ENCODE results near the gene CFAP43. TPM values are rescaled to one million over a fixed set of nuclear protein-coding genes. Genes with fewer than 3 reads are reported as not detected.

Gene CFAP43
- total RNA-seq, 1 experiment from 2014 or later: 0.42 TPM

- TF ChIP-seq, protein P1, sequence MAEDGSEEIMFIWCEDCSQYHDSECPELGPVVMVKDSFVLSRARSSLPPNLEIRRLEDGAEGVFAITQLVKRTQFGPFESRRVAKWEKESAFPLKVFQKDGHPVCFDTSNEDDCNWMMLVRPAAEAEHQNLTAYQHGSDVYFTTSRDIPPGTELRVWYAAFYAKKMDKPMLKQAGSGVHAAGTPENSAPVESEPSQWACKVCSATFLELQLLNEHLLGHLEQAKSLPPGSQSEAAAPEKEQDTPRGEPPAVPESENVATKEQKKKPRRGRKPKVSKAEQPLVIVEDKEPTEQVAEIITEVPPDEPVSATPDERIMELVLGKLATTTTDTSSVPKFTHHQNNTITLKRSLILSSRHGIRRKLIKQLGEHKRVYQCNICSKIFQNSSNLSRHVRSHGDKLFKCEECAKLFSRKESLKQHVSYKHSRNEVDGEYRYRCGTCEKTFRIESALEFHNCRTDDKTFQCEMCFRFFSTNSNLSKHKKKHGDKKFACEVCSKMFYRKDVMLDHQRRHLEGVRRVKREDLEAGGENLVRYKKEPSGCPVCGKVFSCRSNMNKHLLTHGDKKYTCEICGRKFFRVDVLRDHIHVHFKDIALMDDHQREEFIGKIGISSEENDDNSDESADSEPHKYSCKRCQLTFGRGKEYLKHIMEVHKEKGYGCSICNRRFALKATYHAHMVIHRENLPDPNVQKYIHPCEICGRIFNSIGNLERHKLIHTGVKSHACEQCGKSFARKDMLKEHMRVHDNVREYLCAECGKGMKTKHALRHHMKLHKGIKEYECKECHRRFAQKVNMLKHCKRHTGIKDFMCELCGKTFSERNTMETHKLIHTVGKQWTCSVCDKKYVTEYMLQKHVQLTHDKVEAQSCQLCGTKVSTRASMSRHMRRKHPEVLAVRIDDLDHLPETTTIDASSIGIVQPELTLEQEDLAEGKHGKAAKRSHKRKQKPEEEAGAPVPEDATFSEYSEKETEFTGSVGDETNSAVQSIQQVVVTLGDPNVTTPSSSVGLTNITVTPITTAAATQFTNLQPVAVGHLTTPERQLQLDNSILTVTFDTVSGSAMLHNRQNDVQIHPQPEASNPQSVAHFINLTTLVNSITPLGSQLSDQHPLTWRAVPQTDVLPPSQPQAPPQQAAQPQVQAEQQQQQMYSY (CRISPR knock-in tag; IDR thresholded peaks at IDR 0.05): no peak
Observed at GRCh38 chr10:104233817-104234216, 1.7 kb upstream of the CFAP43 start (continued).

GRCh38 chr10:104232613-104233102 lies 494 bp upstream of the CFAP43 start:
- Mint-ChIP-seq H3K4me3 (peak overlapping the region; percentile 84), H3K9me3 (peaks cover 33% of the 10 kb centered on the region), H3K27ac (peak overlapping the region; percentile 76), H3K36me3 (peaks cover 16% of the 10 kb centered on the region), H3K27me3 (ENCODE audit: low read depth) (peaks cover 15% of the 10 kb centered on the region), H3K4me1 (peaks cover 8% of the 10 kb centered on the region; the same call in 1 of the 2 replicates)
- POLR2A ChIA-PET: interaction anchor here (1.5 kb wide), 1 partner anchor 42 kb away, joined by 6 read pairs; no protein-coding TSS in a partner anchor
- TF ChIP-seq NFATC4 (CRISPR knock-in tag; IDR thresholded peaks at IDR 0.05) (no peak), ETV6 (CRISPR knock-in tag; IDR thresholded peaks at IDR 0.05) (no peak), E2F1 (CRISPR knock-in tag; IDR thresholded peaks at IDR 0.05) (no peak), TEAD4 (CRISPR knock-in tag; IDR thresholded peaks at IDR 0.05) (no peak)
- TF ChIP-seq, protein P2, sequence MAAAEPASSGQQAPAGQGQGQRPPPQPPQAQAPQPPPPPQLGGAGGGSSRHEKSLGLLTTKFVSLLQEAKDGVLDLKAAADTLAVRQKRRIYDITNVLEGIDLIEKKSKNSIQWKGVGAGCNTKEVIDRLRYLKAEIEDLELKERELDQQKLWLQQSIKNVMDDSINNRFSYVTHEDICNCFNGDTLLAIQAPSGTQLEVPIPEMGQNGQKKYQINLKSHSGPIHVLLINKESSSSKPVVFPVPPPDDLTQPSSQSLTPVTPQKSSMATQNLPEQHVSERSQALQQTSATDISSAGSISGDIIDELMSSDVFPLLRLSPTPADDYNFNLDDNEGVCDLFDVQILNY (CRISPR knock-in tag; IDR thresholded peaks at IDR 0.05): no peak
- TF ChIP-seq, protein P3, sequence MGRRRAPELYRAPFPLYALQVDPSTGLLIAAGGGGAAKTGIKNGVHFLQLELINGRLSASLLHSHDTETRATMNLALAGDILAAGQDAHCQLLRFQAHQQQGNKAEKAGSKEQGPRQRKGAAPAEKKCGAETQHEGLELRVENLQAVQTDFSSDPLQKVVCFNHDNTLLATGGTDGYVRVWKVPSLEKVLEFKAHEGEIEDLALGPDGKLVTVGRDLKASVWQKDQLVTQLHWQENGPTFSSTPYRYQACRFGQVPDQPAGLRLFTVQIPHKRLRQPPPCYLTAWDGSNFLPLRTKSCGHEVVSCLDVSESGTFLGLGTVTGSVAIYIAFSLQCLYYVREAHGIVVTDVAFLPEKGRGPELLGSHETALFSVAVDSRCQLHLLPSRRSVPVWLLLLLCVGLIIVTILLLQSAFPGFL (CRISPR knock-in tag; IDR thresholded peaks at IDR 0.05; ENCODE audit: borderline replicate concordance): no peak
- TF ChIP-seq, protein P4, sequence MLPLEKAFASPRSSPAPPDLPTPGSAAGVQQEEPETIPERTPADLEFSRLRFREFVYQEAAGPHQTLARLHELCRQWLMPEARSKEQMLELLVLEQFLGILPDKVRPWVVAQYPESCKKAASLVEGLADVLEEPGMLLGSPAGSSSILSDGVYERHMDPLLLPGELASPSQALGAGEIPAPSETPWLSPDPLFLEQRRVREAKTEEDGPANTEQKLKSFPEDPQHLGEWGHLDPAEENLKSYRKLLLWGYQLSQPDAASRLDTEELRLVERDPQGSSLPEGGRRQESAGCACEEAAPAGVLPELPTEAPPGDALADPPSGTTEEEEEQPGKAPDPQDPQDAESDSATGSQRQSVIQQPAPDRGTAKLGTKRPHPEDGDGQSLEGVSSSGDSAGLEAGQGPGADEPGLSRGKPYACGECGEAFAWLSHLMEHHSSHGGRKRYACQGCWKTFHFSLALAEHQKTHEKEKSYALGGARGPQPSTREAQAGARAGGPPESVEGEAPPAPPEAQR (CRISPR knock-in tag; IDR thresholded peaks at IDR 0.05): no peak
- TF ChIP-seq, protein P5, sequence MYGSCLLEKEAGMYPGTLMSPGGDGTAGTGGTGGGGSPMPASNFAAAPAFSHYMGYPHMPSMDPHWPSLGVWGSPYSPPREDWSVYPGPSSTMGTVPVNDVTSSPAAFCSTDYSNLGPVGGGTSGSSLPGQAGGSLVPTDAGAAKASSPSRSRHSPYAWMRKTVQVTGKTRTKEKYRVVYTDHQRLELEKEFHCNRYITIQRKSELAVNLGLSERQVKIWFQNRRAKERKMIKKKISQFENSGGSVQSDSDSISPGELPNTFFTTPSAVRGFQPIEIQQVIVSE (CRISPR knock-in tag; IDR thresholded peaks at IDR 0.05; ENCODE audit: borderline replicate concordance): no peak
- TF ChIP-seq, protein P6, sequence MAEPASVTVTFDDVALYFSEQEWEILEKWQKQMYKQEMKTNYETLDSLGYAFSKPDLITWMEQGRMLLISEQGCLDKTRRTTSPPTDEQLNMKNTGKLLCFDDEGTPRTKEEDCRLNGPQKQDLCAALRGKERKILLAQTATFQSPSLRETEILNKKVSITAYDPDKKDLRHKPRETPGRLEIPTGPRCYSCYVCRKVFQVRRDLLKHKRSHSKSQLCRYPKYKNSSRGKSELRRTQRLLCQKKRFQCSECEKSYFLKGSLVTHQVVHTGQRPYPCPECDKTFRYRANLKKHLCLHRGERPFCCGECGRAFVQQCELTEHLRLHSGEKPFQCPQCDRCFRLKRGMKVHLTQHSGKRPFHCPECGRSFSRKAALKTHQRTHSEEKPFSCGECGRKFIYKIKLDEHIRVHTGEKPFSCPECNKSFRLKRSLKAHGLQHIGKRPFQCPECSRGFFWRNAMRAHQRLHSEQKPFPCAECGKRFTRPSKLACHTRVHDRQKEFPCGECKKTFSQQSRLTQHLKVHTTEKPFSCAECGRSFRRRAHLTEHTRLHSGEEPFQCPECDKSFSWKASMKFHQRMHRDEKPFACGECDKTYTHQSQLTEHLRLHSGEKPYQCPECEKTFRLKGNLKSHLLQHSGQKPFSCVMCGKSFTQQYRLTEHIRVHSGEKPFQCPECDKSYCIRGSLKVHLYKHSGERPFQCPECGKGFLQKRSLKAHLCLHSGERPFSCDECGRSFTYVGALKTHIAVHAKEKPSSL (CRISPR knock-in tag; conservative IDR thresholded peaks at IDR 0.05): no peak
- ATAC-seq (peak; percentile 22), DNase-seq (ENCODE audit: low spot score) (peak; percentile 18)
- CTCF ChIA-PET: interaction anchor here (1.0 kb wide), 1 partner anchor 21 kb away, joined by 4 read pairs; the partner anchor contains the start of gene GSTO1

Data from WTC11 (cell line).